Gastrocnemius medialis (tissue), 4 donors: Measurements from ENCODE around the gene C6orf163.

ENCODE experiments used
- POLR2A ChIP-seq, 2 donors: fragments of 450-650 bp; IDR thresholded peaks; one replicate each; pipeline ENCODE4 v1.6.1; 2017; ENCODE audit warnings: antibody characterized with exemption in 2 of 2, mild to moderate bottlenecking in 2 of 2, moderate library complexity in 2 of 2
- TF ChIP-seq, protein P1 (sequence below), 5 experiments: fragments of 450-650 bp in 3 of 5; fragments of 200-600 bp in 2 of 5; sonication (generic) in 2 of 5; IDR thresholded peaks in 4 of 5; conservative IDR thresholded peaks in 1 of 5; 1 replicate in 4 of 5; 2 replicates in 1 of 5; pipeline ENCODE4 v1.5.1; 2016 to 2019; ENCODE audit warnings: antibody characterized with exemption in 5 of 5, mild to moderate bottlenecking in 3 of 5, moderate library complexity in 3 of 5

DNA sequence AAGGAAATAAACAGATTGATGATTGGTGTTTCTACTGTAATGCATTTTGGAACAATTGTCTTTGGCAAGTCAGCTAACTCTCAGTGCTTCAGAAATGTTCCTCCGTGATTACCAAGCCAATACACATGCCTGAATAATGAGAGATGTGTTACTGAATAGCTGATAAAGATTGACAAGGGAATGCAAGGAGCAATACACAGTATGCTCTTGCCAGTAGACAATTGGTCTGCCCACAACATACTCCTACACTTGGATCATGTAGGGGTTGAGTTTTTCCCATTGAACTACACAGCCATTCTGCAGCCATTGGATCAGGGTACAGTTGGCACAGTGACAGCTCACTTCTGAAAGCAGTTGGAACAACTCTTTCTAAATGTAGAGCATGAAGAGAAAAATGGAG is 9.9 kb upstream of the C6orf163 start:
- TF ChIP-seq, protein P1, sequence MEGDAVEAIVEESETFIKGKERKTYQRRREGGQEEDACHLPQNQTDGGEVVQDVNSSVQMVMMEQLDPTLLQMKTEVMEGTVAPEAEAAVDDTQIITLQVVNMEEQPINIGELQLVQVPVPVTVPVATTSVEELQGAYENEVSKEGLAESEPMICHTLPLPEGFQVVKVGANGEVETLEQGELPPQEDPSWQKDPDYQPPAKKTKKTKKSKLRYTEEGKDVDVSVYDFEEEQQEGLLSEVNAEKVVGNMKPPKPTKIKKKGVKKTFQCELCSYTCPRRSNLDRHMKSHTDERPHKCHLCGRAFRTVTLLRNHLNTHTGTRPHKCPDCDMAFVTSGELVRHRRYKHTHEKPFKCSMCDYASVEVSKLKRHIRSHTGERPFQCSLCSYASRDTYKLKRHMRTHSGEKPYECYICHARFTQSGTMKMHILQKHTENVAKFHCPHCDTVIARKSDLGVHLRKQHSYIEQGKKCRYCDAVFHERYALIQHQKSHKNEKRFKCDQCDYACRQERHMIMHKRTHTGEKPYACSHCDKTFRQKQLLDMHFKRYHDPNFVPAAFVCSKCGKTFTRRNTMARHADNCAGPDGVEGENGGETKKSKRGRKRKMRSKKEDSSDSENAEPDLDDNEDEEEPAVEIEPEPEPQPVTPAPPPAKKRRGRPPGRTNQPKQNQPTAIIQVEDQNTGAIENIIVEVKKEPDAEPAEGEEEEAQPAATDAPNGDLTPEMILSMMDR (IDR thresholded peaks at IDR 0.05 in 4 of 5, conservative IDR thresholded peaks at IDR 0.05 in 1 of 5): no peak
- TF ChIP-seq POLR2A (IDR thresholded peaks at IDR 0.05): no peak
